Occipital lobe (tissue), 2 donors: Measurements from ENCODE around the gene SHISA6. TPM values are rescaled to one million over a fixed set of nuclear protein-coding genes. Genes with fewer than 3 reads are reported as not detected.

Experiments used
- DNase-seq: peaks from one replicate; lab custom pipeline; 2025; lab: John Stamatoyannopoulos, UW
- total RNA-seq: library from RNA; depleted of rRNA; stranded (reverse); fragments of >200 nt; gene quantifications from one replicate; pipeline ENCODE4 v1.2.3, GENCODE V29; 2014

The SHISA6 gene
- total RNA-seq = 3.3 TPM

DNA sequence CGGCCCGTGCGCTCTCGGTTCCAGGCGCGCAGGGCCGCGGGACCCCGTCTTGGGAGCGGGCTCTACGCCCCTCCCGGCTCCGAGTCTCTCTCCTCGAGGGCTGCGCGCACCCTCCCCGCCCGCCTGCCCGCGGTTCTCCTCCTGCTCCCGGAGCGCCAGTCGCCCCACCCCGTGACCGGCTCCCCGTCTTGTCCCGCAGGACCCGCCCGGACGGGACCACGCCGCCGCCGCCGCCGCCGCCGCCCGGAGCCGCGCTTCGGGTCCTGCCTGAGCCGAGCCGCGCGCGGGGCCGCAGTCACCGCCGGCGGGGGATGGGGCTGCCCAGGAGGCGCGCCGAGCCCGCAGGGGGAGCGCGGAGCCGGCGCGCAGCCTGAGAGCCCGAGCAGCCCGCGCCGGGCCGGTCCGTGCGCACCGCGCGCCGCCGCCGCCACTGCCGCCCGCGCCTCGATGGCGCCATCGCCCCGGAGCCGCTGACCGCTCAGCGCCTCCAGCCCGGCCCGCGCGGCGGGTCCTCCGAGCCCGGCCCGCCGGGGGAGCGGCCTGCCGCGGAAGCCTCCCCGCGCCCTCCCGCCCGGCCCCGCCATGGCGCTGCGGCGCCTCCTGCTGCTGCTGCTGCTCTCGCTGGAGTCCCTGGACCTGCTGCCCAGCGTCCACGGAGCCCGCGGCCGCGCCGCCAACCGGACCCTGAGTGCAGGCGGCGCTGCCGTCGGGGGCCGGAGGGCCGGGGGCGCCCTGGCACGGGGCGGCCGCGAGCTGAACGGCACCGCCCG lies at the start of gene SHISA6:
Gene SHISA6, plus strand, starts transcription at position 373 of the 770 bp plus-strand sequence.
- DNase-seq = no peak

DNA sequence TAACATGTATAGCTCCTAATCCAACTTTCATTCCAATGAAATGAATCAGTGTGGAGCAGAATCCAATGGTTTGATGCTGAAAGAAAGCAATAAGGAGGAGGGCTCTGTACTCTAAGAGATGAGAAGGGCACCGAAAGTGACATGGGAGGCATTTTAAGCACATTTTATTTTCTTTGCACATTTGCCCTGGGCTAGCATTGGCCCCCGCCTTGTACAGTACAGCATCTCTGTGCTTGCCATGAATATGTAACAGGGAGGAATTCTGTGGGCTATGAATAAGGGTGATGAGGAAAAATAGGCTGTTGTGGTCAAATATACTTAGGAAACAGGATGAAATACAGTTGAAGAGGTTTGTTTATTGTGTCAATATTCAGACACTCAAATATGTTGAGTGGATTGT lies 45.2 kb upstream of the SHISA6 start:
- DNase-seq = no peak

DNA sequence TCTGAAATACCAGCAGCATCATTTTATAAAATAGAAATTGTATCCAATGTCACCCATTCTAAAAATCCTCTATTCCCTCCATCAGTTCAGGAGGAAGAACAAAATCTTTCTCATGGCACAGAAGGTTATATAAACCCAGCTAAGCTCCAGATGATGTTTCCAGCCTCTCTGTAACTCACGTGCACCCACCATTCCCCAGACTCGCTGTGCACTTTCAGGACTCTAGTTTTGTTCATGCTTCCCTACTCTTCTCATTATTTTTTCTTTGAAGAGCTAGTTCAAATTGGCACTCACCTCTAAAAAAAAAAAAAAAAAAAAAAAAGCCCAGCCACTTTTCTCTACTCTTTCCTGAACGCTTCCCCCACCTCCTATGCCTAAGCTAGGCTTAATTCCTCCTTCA lies 36.0 kb upstream of the SHISA6 start:
- no peak for DNase-seq

DNA sequence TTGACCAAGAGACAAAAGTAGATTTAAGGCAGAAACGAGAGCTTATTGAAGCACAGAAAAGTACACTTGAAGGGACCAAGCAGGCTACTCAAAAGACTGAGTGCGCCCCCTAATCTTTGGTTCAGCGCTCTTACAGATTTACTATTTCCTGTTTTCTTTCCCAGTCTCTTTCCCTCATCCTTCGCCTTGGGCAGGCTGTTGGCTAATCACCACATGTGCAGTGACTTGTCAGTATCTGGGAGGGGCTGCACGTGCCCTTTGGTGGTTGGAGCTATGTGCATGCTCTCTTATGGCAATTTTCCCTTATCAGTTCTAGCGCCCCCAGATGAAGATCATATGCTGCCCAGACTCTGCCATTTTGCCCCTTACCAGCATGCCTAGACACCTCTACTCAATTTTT lies 35.4 kb upstream of the SHISA6 start:
- no peak for DNase-seq

DNA sequence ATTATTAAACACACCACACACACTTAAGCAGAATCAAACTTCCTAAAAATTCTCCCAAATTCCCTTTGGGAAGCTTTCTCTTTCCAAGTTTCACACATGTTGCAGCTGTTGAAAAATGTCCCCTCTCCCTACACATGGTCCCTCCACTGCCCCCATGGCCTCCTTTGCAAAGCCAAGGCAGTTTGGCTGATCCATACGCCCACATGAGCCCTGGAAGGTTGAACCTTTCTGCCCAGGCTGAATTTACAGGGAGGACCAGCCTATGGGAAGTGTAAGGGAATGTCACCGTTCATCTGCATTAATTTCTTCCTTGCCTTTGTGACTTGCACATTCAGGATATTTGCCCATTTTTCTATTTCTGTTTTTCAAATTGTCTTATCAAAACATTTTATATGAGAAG lies 31.1 kb upstream of the SHISA6 start:
- no peak for DNase-seq

DNA sequence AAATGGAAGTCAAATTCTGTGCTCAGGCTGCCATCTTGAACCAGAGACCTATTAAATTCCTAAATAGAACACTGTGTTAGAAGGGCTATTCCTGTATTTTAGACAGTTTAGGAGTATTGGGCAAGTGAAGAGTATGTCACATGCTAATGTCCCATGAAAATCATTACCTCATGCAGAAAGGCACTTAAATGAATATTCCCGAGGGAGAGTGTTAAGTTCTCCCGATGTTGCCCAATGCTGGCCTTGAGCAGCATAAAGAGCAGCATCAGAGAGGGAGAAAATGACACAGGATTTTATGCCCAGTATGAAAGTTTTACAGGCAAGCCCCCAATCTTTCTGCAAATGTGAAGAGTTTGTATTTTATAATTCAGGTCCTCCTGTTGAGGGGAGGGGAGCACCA lies 28.2 kb upstream of the SHISA6 start:
- no peak for DNase-seq

DNA sequence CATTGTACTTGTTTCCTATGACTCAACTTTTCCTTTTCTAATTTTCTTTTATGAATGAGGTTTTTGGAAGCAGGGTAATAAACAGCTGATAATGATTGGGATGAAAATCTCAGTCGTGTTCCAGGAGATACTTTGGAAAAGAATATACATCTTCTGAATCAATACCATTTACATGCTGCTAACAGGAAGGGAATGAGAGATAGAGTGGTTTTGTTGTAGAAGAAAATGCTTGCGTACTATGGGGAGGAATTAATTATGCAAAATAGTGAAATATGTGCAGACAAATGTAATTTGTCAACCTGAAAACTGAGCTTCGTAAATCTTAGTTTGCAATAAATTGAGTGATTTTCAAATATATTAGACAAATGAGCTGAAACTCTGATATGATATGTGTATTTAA lies 24.0 kb upstream of the SHISA6 start:
- no peak for DNase-seq

DNA sequence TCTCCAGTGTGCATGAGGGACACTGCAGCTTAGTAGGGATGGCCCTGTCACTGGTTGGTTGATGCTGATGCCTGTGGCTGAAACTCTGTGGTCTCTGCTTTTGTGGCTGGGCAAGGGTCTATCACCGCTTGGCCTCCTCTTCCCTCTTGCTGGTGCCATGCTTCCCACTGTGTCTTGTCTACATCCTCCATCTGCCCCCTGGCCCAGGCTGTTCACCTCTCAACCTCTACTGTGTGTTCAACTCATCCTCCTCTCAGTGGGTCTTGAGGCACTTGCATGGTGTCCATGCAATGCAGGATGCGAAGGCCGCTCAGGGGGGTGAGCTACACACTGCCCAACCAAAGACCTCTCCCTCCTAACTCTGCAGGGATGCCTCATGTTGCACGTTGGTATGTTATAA lies 19.8 kb upstream of the SHISA6 start:
- DNase-seq = no peak

DNA sequence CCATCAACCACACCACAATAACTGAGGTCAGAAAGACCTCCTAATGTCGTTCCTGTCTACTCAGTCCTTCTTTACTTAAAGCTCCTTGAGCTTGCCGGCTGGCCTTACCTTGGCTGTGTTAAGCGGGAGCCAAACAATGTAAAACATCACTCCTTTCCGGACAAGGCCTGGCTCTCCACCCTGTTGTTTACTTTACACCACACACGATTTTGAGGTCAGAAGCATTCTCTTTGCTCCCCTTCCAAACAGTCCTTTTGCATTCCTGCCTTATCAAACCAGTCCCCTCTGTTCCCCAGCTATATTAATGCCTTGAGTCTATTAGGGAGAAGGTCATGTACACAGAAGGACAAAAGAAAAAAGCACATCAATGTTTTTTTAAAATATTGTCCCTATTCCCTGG lies 19.3 kb upstream of the SHISA6 start:
- DNase-seq = no peak

DNA sequence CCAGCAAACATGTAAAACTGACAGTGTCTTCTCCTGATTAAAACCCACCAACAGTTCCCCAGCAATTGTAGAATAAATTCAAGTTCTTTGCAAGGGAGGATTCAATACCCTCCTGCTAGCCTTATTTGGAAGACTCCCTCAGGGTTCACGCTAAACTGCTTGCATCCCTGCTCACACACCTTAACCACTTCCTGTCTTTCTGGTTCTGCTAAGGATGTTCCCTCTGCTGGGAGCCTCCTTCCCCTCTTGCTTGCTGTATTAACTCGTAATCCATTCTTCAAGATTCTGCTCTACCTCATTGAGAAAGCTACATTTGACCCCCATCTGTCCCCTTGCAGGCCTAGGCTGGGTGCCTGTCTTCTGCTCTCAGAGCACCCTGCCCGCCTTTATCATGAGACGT lies 2.3 kb upstream of the SHISA6 start:
- DNase-seq = no peak

DNA sequence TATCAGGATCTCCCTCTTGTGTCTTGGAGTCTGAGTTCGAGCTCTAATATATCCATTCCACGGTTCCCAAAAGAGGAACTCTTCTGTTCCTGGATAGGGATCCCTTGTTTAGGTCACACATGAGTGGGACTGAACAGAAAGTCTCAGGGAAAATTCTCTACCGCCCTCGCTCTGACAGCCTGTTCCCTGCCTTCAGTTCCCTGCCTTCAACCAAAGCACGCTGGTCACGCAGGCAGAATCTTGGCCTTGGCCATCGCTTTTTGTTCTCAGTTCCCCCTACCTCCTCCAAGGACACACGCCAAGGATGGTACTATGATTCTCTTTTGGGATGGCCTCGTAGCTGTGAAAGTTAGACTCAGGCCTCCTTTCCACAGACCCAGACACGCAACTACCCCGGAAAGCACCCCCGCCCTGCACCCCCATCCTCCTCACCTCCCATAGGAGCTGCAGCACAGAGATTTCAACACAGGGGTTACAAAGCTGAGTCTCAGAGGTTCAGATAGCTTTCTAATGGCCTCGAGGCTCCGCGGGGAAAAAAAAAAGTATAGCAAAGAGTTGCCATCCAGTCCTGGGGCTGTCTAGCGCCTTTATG lies 1.5 kb upstream of the SHISA6 start:
- DNase-seq = no peak

DNA sequence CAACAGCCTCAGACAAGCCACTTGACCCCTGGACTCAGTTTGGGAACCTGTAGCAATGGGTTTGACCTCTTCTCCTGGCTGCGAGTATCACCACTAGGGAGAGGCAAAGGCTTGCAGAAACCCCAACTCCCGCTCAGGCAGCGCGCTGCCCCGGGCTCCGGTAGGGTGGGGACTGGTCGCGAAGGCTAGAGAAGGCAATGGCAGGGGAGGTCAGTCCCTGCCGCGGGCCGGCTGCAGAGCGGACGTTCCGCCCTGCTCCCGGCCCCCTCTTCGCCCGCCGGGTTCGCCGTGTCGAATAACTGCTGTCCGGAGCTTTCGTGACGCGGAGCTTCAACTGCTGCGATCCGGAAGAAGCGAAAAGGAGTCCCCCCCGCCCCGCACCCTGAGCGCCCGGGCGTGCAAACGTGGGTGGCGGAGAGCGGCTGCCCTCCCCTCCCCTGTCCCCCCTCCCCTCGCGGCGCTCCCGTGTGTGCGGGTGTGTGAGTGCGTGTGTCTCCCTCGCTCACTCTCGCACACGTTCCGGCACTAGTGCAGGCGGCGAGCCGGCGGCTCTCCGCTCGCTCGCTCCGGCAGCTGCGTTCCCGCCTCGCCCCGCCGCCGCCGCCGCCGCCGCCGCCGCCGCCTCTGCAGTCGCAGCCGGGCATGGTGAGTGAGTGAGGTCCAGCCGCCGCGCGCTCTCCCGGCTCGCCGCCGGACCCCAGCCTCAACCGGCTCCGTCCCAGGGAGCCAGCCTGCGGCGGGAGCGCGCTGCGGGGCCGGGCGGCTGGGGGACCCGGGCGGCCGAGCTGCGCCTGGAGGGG lies 772 bp upstream of the SHISA6 start:
- DNase-seq = no peak

DNA sequence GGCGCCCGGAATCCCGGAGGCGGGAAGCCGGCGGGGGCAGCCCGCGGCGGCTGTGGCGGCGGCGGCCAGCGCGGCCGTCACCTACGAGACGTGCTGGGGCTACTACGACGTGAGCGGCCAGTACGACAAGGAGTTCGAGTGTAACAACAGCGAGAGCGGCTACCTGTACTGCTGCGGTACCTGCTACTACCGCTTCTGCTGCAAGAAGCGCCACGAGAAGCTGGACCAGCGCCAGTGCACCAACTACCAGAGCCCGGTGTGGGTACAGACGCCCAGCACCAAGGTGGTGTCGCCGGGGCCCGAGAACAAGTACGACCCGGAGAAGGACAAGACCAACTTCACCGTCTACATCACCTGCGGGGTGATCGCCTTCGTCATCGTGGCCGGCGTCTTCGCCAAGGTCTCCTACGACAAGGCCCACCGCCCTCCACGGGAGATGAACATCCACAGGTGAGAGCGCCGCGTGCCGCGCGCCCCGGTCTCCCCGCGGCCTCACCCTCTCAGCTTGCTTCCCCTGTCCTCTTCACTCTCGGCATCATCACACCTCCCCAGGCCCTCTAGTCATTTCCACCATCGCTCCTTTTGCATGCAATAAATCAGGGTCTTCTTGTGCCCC lies 706 bp downstream of the SHISA6 start:
- no peak for DNase-seq

DNA sequence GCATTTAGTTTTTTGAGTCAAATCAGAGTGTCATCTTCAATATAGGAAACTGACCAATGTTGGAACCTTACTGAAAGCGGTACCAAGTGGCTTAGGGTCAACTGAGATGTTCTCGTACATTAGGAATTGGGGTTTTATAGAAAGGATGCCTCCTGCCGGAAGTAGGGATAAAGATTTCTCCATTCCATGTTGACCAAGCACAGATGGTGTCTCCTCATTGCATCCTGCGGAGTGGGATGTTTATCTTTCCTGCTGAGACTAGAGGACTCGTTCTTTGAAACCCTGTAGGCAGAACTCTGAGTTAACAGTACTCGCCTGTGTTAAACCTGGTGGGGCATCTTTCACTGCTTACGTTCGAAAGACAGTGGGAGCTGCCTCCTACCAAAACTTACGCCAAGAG lies 1.4 kb downstream of the SHISA6 start:
- no peak for DNase-seq

DNA sequence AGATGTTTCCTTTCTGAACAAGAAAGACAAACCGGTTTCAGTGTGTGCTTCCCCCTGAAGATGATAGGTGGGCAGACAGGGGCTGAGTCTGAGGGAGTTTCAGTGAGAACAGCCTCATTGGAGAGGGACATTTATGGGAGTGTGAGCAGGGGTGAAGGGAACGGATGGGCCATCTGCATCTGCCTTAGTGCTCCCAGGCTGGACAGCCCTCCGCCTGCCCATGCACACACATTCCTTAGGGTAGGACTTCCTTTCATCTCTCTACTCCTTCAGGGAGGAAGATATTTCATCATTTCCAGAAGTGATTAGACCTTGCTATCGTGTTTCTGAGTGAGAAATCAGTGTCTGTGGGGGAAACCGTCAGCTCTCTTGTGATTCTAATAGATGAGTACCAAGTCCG lies 3.8 kb downstream of the SHISA6 start:
- no peak for DNase-seq

DNA sequence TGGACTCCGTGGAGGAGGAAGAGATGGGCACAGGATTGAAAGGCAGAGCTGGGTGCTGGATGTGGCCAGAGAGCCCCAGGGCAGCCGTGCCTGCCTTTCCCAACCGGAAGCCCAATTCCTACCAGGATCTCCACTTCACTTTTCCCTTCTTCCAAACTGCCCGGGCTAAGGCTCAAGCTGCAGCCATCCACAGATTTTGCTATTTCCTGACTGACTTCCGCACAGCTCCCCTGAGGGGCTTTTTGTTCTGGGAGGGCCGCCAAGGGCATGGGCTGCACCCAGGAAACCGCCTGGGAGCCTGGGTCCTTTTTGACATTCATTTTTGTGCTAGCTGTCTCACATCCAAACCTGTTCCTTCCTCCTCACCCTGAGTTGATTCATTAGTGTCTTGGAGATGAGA lies 4.2 kb downstream of the SHISA6 start:
- no peak for DNase-seq

DNA sequence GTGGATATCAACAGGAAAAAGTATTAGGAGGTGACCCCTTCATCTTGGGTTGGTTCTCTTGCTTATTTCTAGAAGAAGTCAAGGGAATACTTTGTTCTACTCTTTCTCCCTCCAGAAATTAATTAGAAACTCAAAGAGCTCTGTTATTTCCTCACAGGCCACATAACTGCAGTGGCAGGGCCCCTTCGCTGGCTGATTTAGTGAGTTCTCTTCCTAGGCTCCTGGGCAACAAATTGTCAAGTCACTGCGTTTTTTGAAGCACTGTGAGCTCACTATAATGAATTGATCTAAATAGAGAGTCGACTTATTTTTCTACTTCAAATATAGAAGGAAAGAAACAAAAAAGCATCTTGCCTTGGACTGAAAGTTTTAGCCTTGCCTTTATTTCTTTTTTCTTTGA lies 4.8 kb downstream of the SHISA6 start:
- no peak for DNase-seq

DNA sequence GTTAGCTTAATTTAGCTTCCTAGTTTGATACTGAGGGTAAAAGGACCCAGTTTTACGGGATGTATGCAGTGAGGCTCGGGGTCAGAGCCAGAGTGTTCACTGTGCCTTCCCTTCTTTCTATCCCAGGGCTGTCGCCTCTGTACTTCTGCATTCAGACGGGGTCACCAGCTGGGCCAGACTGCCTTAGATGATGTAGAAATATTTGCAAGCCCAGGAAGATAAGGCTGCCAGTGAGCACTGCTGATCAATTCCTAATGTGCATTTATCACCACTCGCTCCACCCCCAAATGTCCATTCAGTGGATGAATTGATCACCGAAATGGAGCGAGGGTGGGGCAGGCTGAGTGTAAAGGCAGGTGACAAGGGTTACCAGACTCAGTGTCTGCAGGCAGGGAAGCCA lies 9.1 kb downstream of the SHISA6 start:
- DNase-seq = no peak

DNA sequence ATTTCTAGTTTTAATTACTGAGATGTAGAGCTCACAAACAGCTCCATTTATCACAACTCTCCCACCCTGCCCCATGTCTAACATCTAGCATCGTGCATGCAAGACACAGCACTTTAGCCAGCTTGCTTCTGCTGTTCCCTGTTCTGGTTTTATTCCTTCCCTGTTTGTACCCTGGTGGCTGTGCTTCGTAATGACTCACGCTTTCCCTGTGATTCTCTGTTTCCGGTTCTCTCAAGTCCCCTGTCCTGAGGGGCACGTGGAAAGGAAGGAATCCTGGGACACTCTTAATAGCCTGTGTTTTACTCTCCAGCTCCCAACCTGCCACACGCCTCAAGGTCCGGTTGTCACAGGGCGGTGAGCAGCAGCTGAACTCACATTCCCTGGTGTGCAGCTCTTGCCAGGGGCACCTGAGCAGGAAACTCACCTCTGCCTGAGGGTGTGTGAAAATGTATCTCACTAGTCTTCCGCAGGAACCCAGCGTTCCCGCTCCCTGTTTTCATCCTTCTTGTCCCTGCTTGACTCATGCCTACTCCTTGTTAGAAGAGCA lies 10.6 kb downstream of the SHISA6 start:
- DNase-seq = no peak

DNA sequence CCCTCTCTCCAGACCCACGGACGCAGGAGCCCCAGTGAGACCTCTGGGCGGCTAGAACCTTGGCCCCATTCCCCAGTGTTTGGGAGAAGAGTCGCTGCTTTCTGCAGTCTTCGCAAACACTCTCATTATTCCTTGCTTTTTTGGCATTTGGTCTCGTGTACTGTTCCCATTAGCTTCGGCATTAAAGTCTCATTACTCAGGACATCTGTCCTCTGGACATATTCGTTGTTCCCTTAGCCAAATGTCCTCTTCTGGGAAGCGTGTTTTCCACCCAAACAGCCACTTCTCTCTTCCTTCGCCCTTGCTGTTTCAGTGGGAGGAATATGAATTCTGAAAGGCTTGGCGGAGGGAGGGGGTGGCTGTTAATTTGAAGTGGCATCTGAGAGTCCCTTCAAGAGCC lies 11.1 kb downstream of the SHISA6 start:
- DNase-seq = no peak

DNA sequence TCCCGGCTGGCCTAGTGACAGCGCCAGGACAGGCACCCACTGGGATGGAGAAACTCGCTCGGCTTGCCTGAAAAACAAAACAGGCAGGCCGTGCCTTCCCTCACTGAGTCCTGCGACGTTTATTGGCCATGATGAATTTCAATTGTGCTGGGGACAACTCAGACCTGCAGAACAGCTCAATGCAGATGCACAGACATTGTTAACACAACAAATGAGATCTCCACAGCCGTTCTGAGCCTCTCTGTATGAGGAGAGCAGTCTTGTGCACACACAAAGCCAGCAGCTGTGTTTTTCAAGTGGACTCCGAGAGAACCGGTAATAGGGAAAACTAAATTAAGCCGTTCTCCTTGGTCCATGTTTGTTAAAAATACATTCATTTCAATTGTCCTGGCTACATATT lies 15.9 kb downstream of the SHISA6 start:
- DNase-seq = no peak
